HepG2 (cell line): ENCODE measurements around the gene KLHL17. TPM values are rescaled to one million over a fixed set of nuclear protein-coding genes. Genes with fewer than 3 reads are reported as not detected.

Experiments used
- FOXC1 ChIP-seq: sonication (generic); formaldehyde crosslinking; IDR thresholded peaks from 2 replicates; pipeline ENCODE4 v1.8.0; 2022; ENCODE audit warnings: mild to moderate bottlenecking, missing genetic modification reagents, borderline replicate concordance
- HDAC2 ChIP-seq: sonication (generic); formaldehyde crosslinking; IDR thresholded peaks from 2 replicates; pipeline ENCODE4 v1.4.0; 2020; ENCODE audit warnings: missing genetic modification reagents
- HNRNPLL ChIP-seq: fragments of 200-400 bp; formaldehyde crosslinking; IDR thresholded peaks from 2 replicates; pipeline ENCODE4 v1.6.1; 2017; ENCODE audit warnings: mild to moderate bottlenecking, low read depth, low read length; ENCODE audit not compliant: poor library complexity, severe bottlenecking
- XRCC5 ChIP-seq: fragments of 200-400 bp; formaldehyde crosslinking; optimal IDR thresholded peaks from 2 replicates; pipeline ENCODE3; 2017; ENCODE audit warnings: mild to moderate bottlenecking, low read length
- ZNF207 ChIP-seq: fragments of 450-650 bp; IDR thresholded peaks from 2 replicates; pipeline ENCODE4 v1.6.1; 2016; ENCODE audit warnings: antibody characterized with exemption, borderline replicate concordance
- polyA plus RNA-seq, 8 experiments: library from polyadenylated mRNA; depleted of rRNA in 3 of 8; stranded (reverse) in 7 of 8; unstranded in 1 of 8; fragments of >200 nt; fragmentation: Illumina TruSeq in 4 of 8; extraction: Trizol in 4 of 8; gene quantifications; 2 replicates each; pipeline versions ENCODE4 v1.2.1 to v1.2.3, GENCODE V29; 2011 to 2016; ENCODE audit warnings: low read depth in 4 of 8, missing spikeins in 1 of 8, mixed read lengths in 1 of 8; ENCODE audit not compliant: insufficient read depth in 1 of 8
- total RNA-seq, 5 experiments: library from RNA; depleted of rRNA; stranded (reverse); fragments of >200 nt; fragmentation: Illumina TruSeq; extraction: Trizol; gene quantifications; 2 replicates each; pipeline ENCODE4 v1.2.3, GENCODE V29; 2016; ENCODE audit warnings: low read depth in 1 of 5
- TF ChIP-seq, protein P1 (sequence below): fragments of 450-650 bp; IDR thresholded peaks from 2 replicates; pipeline ENCODE4 v1.6.1; 2017; ENCODE audit warnings: mild to moderate bottlenecking
- TF ChIP-seq, protein P2 (sequence below): IDR thresholded peaks from 2 replicates; pipeline ENCODE4 v1.6.1; 2018; ENCODE audit warnings: missing genetic modification reagents
- TF ChIP-seq, protein P3 (sequence below), 2 experiments: sonication (generic) in 1 of 2; formaldehyde crosslinking in 1 of 2; IDR thresholded peaks; 2 replicates each; pipeline versions ENCODE4 v1.4.0 to v1.6.1; 2016 to 2020; ENCODE audit warnings: borderline replicate concordance in 1 of 2, low read depth in 1 of 2, mild to moderate bottlenecking in 1 of 2, missing genetic modification reagents in 1 of 2
- TF ChIP-seq, protein P4 (sequence below), 2 experiments: sonication (generic) in 1 of 2; formaldehyde crosslinking in 1 of 2; IDR thresholded peaks; 2 replicates each; pipeline versions ENCODE4 v1.4.0 to v1.6.1; 2018 to 2020; ENCODE audit warnings: missing genetic modification reagents in 2 of 2, borderline replicate concordance in 1 of 2, low read depth in 1 of 2, mild to moderate bottlenecking in 1 of 2, missing biosample characterization in 1 of 2
- TF ChIP-seq, protein P5 (sequence below): sonication (generic); formaldehyde crosslinking; IDR thresholded peaks from 2 replicates; pipeline ENCODE4 v1.5.0; 2020; ENCODE audit warnings: mild to moderate bottlenecking, missing genetic modification reagents, moderate library complexity
- TF ChIP-seq, protein P6 (sequence below): sonication (generic); formaldehyde crosslinking; IDR thresholded peaks from 2 replicates; pipeline ENCODE4 v1.5.1; 2020; ENCODE audit warnings: missing genetic modification reagents, mild to moderate bottlenecking, borderline replicate concordance

Gene KLHL17
- total and polyA plus RNA-seq, 2 of the 13 experiments (the other 11 are each of a cell fraction or from before 2014, with no cell fraction given), result 9.3 to 24.7 TPM

DNA sequence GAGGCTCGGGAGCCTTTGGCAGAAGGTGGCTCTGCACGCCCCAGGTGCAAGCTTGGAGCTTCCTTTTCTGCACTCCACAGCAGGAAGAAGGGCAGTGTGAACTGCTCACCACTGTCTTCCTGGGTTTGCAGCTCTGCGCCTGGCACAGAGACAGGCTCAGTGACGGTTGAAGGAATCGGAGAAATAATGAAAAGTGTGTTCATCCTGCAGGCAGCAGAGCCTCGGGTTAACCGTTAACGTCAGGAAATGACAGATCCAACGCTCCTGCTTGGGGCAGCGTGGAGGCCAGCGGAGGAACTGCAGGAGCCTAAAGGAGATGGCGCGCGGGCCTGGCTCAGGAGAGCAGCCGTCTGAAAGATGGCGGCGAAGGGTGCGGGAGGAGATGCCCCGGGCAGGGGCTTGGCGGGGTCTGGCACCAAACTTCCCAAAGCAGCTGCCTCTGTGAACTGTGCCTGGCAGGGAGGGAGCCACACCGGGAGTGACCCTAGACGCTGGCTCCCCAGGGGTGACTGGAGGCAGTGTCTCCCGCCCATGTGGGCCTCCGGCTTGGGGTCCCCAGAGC is 47.6 kb upstream of the KLHL17 start (continued):
- TF ChIP-seq, protein P1, sequence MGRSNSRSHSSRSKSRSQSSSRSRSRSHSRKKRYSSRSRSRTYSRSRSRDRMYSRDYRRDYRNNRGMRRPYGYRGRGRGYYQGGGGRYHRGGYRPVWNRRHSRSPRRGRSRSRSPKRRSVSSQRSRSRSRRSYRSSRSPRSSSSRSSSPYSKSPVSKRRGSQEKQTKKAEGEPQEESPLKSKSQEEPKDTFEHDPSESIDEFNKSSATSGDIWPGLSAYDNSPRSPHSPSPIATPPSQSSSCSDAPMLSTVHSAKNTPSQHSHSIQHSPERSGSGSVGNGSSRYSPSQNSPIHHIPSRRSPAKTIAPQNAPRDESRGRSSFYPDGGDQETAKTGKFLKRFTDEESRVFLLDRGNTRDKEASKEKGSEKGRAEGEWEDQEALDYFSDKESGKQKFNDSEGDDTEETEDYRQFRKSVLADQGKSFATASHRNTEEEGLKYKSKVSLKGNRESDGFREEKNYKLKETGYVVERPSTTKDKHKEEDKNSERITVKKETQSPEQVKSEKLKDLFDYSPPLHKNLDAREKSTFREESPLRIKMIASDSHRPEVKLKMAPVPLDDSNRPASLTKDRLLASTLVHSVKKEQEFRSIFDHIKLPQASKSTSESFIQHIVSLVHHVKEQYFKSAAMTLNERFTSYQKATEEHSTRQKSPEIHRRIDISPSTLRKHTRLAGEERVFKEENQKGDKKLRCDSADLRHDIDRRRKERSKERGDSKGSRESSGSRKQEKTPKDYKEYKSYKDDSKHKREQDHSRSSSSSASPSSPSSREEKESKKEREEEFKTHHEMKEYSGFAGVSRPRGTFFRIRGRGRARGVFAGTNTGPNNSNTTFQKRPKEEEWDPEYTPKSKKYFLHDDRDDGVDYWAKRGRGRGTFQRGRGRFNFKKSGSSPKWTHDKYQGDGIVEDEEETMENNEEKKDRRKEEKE, result no peak
- TF ChIP-seq, protein P2, sequence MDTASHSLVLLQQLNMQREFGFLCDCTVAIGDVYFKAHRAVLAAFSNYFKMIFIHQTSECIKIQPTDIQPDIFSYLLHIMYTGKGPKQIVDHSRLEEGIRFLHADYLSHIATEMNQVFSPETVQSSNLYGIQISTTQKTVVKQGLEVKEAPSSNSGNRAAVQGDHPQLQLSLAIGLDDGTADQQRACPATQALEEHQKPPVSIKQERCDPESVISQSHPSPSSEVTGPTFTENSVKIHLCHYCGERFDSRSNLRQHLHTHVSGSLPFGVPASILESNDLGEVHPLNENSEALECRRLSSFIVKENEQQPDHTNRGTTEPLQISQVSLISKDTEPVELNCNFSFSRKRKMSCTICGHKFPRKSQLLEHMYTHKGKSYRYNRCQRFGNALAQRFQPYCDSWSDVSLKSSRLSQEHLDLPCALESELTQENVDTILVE, result no peak
- TF ChIP-seq, protein P3, sequence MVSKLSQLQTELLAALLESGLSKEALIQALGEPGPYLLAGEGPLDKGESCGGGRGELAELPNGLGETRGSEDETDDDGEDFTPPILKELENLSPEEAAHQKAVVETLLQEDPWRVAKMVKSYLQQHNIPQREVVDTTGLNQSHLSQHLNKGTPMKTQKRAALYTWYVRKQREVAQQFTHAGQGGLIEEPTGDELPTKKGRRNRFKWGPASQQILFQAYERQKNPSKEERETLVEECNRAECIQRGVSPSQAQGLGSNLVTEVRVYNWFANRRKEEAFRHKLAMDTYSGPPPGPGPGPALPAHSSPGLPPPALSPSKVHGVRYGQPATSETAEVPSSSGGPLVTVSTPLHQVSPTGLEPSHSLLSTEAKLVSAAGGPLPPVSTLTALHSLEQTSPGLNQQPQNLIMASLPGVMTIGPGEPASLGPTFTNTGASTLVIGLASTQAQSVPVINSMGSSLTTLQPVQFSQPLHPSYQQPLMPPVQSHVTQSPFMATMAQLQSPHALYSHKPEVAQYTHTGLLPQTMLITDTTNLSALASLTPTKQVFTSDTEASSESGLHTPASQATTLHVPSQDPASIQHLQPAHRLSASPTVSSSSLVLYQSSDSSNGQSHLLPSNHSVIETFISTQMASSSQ (IDR thresholded peaks at IDR 0.05; ENCODE audit: low read depth), result no peak
- TF ChIP-seq, protein P3 (CRISPR knock-in tag; IDR thresholded peaks at IDR 0.05; ENCODE audit: borderline replicate concordance), result peak; percentile 36; the same call in 1 of the 2 replicates
- TF ChIP-seq ZNF207 (no peak), FOXC1 (CRISPR knock-in tag) (peak; percentile 32; the same call in 1 of the 2 replicates), HDAC2 (CRISPR knock-in tag) (no peak), HNRNPLL (peak; percentile 43), XRCC5 (peak; percentile 70)
- TF ChIP-seq, protein P4, sequence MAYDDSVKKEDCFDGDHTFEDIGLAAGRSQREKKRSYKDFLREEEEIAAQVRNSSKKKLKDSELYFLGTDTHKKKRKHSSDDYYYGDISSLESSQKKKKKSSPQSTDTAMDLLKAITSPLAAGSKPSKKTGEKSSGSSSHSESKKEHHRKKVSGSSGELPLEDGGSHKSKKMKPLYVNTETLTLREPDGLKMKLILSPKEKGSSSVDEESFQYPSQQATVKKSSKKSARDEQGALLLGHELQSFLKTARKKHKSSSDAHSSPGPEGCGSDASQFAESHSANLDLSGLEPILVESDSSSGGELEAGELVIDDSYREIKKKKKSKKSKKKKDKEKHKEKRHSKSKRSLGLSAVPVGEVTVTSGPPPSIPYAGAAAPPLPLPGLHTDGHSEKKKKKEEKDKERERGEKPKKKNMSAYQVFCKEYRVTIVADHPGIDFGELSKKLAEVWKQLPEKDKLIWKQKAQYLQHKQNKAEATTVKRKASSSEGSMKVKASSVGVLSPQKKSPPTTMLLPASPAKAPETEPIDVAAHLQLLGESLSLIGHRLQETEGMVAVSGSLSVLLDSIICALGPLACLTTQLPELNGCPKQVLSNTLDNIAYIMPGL (CRISPR knock-in tag; IDR thresholded peaks at IDR 0.05; ENCODE audit: borderline replicate concordance in 1 of 2, low read depth in 1 of 2), result 0 out of 4 replicates have a peak, but pooled peaks of 1 of the 2 experiments have one; percentile 40
- TF ChIP-seq, protein P5, sequence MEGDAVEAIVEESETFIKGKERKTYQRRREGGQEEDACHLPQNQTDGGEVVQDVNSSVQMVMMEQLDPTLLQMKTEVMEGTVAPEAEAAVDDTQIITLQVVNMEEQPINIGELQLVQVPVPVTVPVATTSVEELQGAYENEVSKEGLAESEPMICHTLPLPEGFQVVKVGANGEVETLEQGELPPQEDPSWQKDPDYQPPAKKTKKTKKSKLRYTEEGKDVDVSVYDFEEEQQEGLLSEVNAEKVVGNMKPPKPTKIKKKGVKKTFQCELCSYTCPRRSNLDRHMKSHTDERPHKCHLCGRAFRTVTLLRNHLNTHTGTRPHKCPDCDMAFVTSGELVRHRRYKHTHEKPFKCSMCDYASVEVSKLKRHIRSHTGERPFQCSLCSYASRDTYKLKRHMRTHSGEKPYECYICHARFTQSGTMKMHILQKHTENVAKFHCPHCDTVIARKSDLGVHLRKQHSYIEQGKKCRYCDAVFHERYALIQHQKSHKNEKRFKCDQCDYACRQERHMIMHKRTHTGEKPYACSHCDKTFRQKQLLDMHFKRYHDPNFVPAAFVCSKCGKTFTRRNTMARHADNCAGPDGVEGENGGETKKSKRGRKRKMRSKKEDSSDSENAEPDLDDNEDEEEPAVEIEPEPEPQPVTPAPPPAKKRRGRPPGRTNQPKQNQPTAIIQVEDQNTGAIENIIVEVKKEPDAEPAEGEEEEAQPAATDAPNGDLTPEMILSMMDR (CRISPR knock-in tag), result peak; percentile 30; the same call in 1 of the 2 replicates
- TF ChIP-seq, protein P6, sequence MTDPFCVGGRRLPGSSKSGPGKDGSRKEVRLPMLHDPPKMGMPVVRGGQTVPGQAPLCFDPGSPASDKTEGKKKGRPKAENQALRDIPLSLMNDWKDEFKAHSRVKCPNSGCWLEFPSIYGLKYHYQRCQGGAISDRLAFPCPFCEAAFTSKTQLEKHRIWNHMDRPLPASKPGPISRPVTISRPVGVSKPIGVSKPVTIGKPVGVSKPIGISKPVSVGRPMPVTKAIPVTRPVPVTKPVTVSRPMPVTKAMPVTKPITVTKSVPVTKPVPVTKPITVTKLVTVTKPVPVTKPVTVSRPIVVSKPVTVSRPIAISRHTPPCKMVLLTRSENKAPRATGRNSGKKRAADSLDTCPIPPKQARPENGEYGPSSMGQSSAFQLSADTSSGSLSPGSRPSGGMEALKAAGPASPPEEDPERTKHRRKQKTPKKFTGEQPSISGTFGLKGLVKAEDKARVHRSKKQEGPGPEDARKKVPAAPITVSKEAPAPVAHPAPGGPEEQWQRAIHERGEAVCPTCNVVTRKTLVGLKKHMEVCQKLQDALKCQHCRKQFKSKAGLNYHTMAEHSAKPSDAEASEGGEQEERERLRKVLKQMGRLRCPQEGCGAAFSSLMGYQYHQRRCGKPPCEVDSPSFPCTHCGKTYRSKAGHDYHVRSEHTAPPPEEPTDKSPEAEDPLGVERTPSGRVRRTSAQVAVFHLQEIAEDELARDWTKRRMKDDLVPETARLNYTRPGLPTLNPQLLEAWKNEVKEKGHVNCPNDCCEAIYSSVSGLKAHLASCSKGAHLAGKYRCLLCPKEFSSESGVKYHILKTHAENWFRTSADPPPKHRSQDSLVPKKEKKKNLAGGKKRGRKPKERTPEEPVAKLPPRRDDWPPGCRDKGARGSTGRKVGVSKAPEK (CRISPR knock-in tag), result no peak
